ENCODE results near the gene RAVER2.

The RAVER2 gene

GRCh38 chr1:64881281-64881680 is 136.4 kb downstream of the RAVER2 start:
- no peak for DNase-seq
